H9 (cell line): ENCODE data around the gene HERC6. TPM values are rescaled to one million over a fixed set of nuclear protein-coding genes. Genes with fewer than 3 reads are reported as not detected.

Source experiments
- DNase-seq: peaks from one replicate; pipeline ENCODE4 v3.0.0-alpha.2; 2017
- H2AFZ ChIP-seq: one replicate; pipeline ENCODE4 v1.6.1; 2013; ENCODE audit warnings: mild to moderate bottlenecking, low read length, control low read depth, moderate library complexity
- H2AK5ac ChIP-seq: 2 replicates; pipeline ENCODE4 v1.6.1; 2013; ENCODE audit warnings: low read length, control low read depth, mixed read lengths; ENCODE audit not compliant: insufficient read length
- H2BK120ac ChIP-seq: one replicate; pipeline ENCODE4 v1.6.1; 2013; ENCODE audit warnings: low read depth, mild to moderate bottlenecking, low read length, control low read depth, inconsistent platforms; ENCODE audit not compliant: poor library complexity, severe bottlenecking
- H2BK12ac ChIP-seq: 2 replicates; pipeline ENCODE4 v1.6.1; 2013; ENCODE audit warnings: low read length, control low read depth, mixed read lengths, low read depth; ENCODE audit not compliant: insufficient read length
- H2BK15ac ChIP-seq: 2 replicates; pipeline ENCODE4 v1.6.1; 2013; ENCODE audit warnings: low read depth, low read length, control low read depth
- H2BK20ac ChIP-seq: one replicate; pipeline ENCODE4 v1.6.1; 2013; ENCODE audit warnings: low read depth, mild to moderate bottlenecking, low read length, control low read depth, inconsistent platforms; ENCODE audit not compliant: poor library complexity, severe bottlenecking
- H2BK5ac ChIP-seq: 2 replicates; pipeline ENCODE4 v1.6.1; 2013; ENCODE audit warnings: low read length, control low read depth, mixed read lengths; ENCODE audit not compliant: insufficient read length
- H3K14ac ChIP-seq: 2 replicates; pipeline ENCODE4 v1.6.1; 2013; ENCODE audit warnings: low read length, control low read depth; ENCODE audit not compliant: insufficient read depth
- H3K18ac ChIP-seq: 2 replicates; pipeline ENCODE4 v1.6.1; 2013; ENCODE audit warnings: low read depth, mild to moderate bottlenecking, mixed read lengths, low read length, control low read depth; ENCODE audit not compliant: insufficient read length
- H3K23ac ChIP-seq: 2 replicates; pipeline ENCODE4 v1.6.1; 2013; ENCODE audit warnings: low read length, control low read depth, mixed read lengths, low read depth; ENCODE audit not compliant: insufficient read length
- H3K23me2 ChIP-seq: 2 replicates; pipeline ENCODE4 v1.6.1; 2013; ENCODE audit warnings: low read depth, mild to moderate bottlenecking, mixed read lengths, low read length, control low read depth; ENCODE audit not compliant: insufficient read length, poor library complexity, severe bottlenecking
- H3K27ac ChIP-seq: 2 replicates; pipeline ENCODE4 v1.5.1; 2013; ENCODE audit warnings: low read length, control low read depth, mixed read lengths, low read depth; ENCODE audit not compliant: insufficient read length
- H3K27me3 ChIP-seq: 2 replicates; pipeline ENCODE4 v1.6.1; 2013; ENCODE audit warnings: low read length, control low read depth, inconsistent platforms; ENCODE audit not compliant: insufficient read depth
- H3K4ac ChIP-seq: 2 replicates; pipeline ENCODE4 v1.6.1; 2013; ENCODE audit warnings: low read depth, mild to moderate bottlenecking, control low read depth, inconsistent platforms, low read length, moderate library complexity
- H3K4me1 ChIP-seq: 2 replicates; pipeline ENCODE4 v1.6.1; 2013; ENCODE audit warnings: low read length, control low read depth, inconsistent platforms; ENCODE audit not compliant: insufficient read depth
- H3K4me2 ChIP-seq: 2 replicates; pipeline ENCODE4 v1.6.1; 2013; ENCODE audit warnings: low read length, control low read depth, mixed read lengths; ENCODE audit not compliant: insufficient read length, insufficient read depth
- H3K56ac ChIP-seq: 2 replicates; pipeline ENCODE4 v1.6.1; 2013; ENCODE audit warnings: low read depth, mild to moderate bottlenecking, mixed read lengths, low read length, control low read depth; ENCODE audit not compliant: insufficient read length
- H3K79me1 ChIP-seq: 2 replicates; pipeline ENCODE4 v1.6.1; 2013; ENCODE audit warnings: low read depth, mild to moderate bottlenecking, moderate library complexity, low read length, control low read depth, inconsistent platforms; ENCODE audit not compliant: insufficient read depth, poor library complexity, severe bottlenecking
- H3K79me2 ChIP-seq: 2 replicates; pipeline ENCODE4 v1.6.1; 2013; ENCODE audit warnings: low read length, control low read depth, inconsistent platforms; ENCODE audit not compliant: insufficient read depth
- H3K9ac ChIP-seq: 2 replicates; pipeline ENCODE4 v1.6.1; 2013; ENCODE audit warnings: low read length, control low read depth, mixed read lengths; ENCODE audit not compliant: insufficient read length; ENCODE audit errors: extremely low read depth
- H3K9me3 ChIP-seq: one replicate; pipeline ENCODE4 v1.6.1; 2013; ENCODE audit warnings: low read depth, low read length, inconsistent platforms; ENCODE audit not compliant: control insufficient read depth
- H3T11ph ChIP-seq: one replicate; pipeline ENCODE4 v1.6.1; 2013; ENCODE audit warnings: mild to moderate bottlenecking, low read length, control low read depth, inconsistent platforms
- H4K20me1 ChIP-seq: one replicate; pipeline ENCODE4 v1.6.1; 2013; ENCODE audit not compliant: control insufficient read depth, insufficient read length, insufficient read depth
- H4K5ac ChIP-seq: 2 replicates; pipeline ENCODE4 v1.6.1; 2013; ENCODE audit warnings: low read depth, mild to moderate bottlenecking, mixed read lengths, low read length, control low read depth; ENCODE audit not compliant: insufficient read length
- H4K8ac ChIP-seq: replicated peaks from 2 replicates; pipeline ENCODE4 v1.6.1; 2013; ENCODE audit warnings: low read length, control low read depth, mixed read lengths, low read depth; ENCODE audit not compliant: insufficient read length
- H4K91ac ChIP-seq: 2 replicates; pipeline ENCODE4 v1.6.1; 2013; ENCODE audit warnings: low read depth, mild to moderate bottlenecking, moderate library complexity, mixed read lengths, low read length, control low read depth; ENCODE audit not compliant: insufficient read length
- H3K27ac Mint-ChIP-seq, 3 experiments: 2 replicates in 2 of 3; 3 replicates in 1 of 3; pipeline ENCODE4 v1.8.0; 2020 to 2021; ENCODE audit warnings: mixed read lengths in 3 of 3, mild to moderate bottlenecking in 1 of 3, moderate library complexity in 1 of 3
- H3K27me3 Mint-ChIP-seq: 2 replicates; pipeline ENCODE4 v1.8.0; 2021; ENCODE audit warnings: low read depth, mild to moderate bottlenecking, moderate library complexity, mixed read lengths
- H3K36me3 Mint-ChIP-seq, 3 experiments: 2 replicates in 2 of 3; 3 replicates in 1 of 3; pipeline ENCODE4 v1.8.0; 2020 to 2021; ENCODE audit warnings: low read depth in 3 of 3, mixed read lengths in 3 of 3; ENCODE audit not compliant: insufficient read depth in 1 of 3
- H3K4me1 Mint-ChIP-seq, 2 experiments: 2 replicates each; pipeline ENCODE4 v1.8.0; 2020; ENCODE audit warnings: mixed read lengths in 2 of 2
- H3K4me3 Mint-ChIP-seq, 2 experiments: 2 replicates in 1 of 2; 3 replicates in 1 of 2; pipeline ENCODE4 v1.8.0; 2020 to 2021; ENCODE audit warnings: mild to moderate bottlenecking in 2 of 2, mixed read lengths in 2 of 2, moderate library complexity in 1 of 2
- H3K9me3 Mint-ChIP-seq, 2 experiments: 2 replicates in 1 of 2; 3 replicates in 1 of 2; pipeline ENCODE4 v1.8.0; 2020; ENCODE audit warnings: mild to moderate bottlenecking in 2 of 2, mixed read lengths in 2 of 2, moderate library complexity in 1 of 2
- CTCF ChIP-seq: fragments of 200-600 bp; sonication (generic); conservative IDR thresholded peaks from 3 replicates; pipeline ENCODE4 v1.8.0; 2021; ENCODE audit warnings: antibody characterized with exemption, mild to moderate bottlenecking
- WGBS: extraction: QIAGEN DNeasy Blood & Tissue Kit; methylation state at CpG from one replicate; pipeline ENCODE4 v1.1.7; 2013; ENCODE audit warnings: missing lambda C conversion rate, low lambda C conversion rate, mixed read lengths; ENCODE audit not compliant: insufficient read length; ENCODE audit errors: extremely low coverage; 5-methylcytosine and 5-hydroxymethylcytosine counted together
- total RNA-seq: library from RNA; stranded (reverse); gene quantifications from 2 replicates; pipeline ENCODE4 v1.2.1, GENCODE V29; 2021

HERC6 gene
- total RNA-seq, 1 experiment from 2014 or later, result 8.2 TPM

- H3K4ac ChIP-seq, result no peak overlapping the region
- no peak overlapping the region for H2BK12ac ChIP-seq
- 100% methylated on average over 1 of the region's 2 CpGs for WGBS
- H3K79me2 ChIP-seq, result no peaks in the 10 kb centered on the region
- H2BK15ac ChIP-seq, result no peak overlapping the region
- no peak overlapping the region for H2AFZ ChIP-seq
- no peaks in the 10 kb centered on the region for H3K27me3 Mint-ChIP-seq
- TF ChIP-seq CTCF, result no peak
- no peaks in the 10 kb centered on the region for H3K9me3 ChIP-seq
- H3K56ac ChIP-seq, result no peak overlapping the region
- no peaks in the 10 kb centered on the region for H3K79me1 ChIP-seq
- H3K4me1 Mint-ChIP-seq, result peaks cover 0 to under 1% of the 10 kb centered on the region in 2 experiments; a peak in 1 of 4 replicates
- H3K27ac Mint-ChIP-seq, result no peak overlapping the region; a peak in 1 of 7 replicates
- no peak overlapping the region for H3K14ac ChIP-seq
- H3K9ac ChIP-seq, result no peak overlapping the region
- H4K8ac ChIP-seq, result no peak overlapping the region
- H4K91ac ChIP-seq, result no peak overlapping the region
- no peak overlapping the region for H3K4me3 Mint-ChIP-seq
- no peak overlapping the region for H3K27ac ChIP-seq
- no peak overlapping the region for H2AK5ac ChIP-seq
- H3K23me2 ChIP-seq, result no peaks in the 10 kb centered on the region
- no peak overlapping the region for H3T11ph ChIP-seq
- no peak overlapping the region for H3K23ac ChIP-seq
- H4K20me1 ChIP-seq, result no peaks in the 10 kb centered on the region
- H2BK20ac ChIP-seq, result no peak overlapping the region
- no peaks in the 10 kb centered on the region for H3K4me1 ChIP-seq
- H3K36me3 Mint-ChIP-seq, result peaks cover 1 to 4% (median 4%) of the 10 kb centered on the region in 3 experiments; a peak in 6 of 7 replicates
- H3K18ac ChIP-seq, result no peak overlapping the region
- H2BK5ac ChIP-seq, result no peak overlapping the region
- H2BK120ac ChIP-seq, result no peak overlapping the region
- H3K4me2 ChIP-seq, result no peak overlapping the region
- no peak for DNase-seq
- no peak overlapping the region for H4K5ac ChIP-seq
- no peaks in the 10 kb centered on the region for H3K27me3 ChIP-seq
- H3K9me3 Mint-ChIP-seq, result no peaks in the 10 kb centered on the region
Measured at GRCh38 chr4:88478247-88478646, 99.6 kb downstream of the HERC6 start.
